Upper lobe of right lung (tissue), 1 donor: ENCODE measurements around the gene IP6K2. TPM values are rescaled to one million over a fixed set of nuclear protein-coding genes. Genes with fewer than 3 reads are reported as not detected.

Source experiments
- ATAC-seq: fragments of 200-7000 bp; cut with Tn5 transposase; one replicate; pipeline ENCODE4 v1.9.1; 2020; ENCODE audit warnings: mild to moderate bottlenecking, moderate library complexity
- DNase-seq: peaks from one replicate; pipeline ENCODE4 v3.0.0-alpha.2; 2020
- H3K27ac ChIP-seq: fragments of 200-600 bp; one replicate; pipeline ENCODE4 v1.8.0; 2022
- H3K27me3 ChIP-seq: fragments of 200-600 bp; one replicate; pipeline ENCODE4 v1.8.0; 2022; ENCODE audit warnings: mild to moderate bottlenecking
- H3K36me3 ChIP-seq: fragments of 200-600 bp; one replicate; pipeline ENCODE4 v1.8.0; 2022
- H3K4me1 ChIP-seq: fragments of 200-600 bp; one replicate; pipeline ENCODE4 v1.8.0; 2022
- H3K4me3 ChIP-seq: fragments of 200-600 bp; one replicate; pipeline ENCODE4 v1.8.0; 2022; ENCODE audit warnings: mild to moderate bottlenecking
- H3K9me3 ChIP-seq: fragments of 200-600 bp; one replicate; pipeline ENCODE4 v1.8.0; 2022
- intact Hi-C: fragments of 100-400 bp; cut with DNase I; formaldehyde crosslinking; loops from one replicate; pipeline ENCODE4 v1.11.0; 2022
- total RNA-seq: library from RNA; stranded (reverse); fragmentation: NEBNext Ultra II Directional; extraction: Animal tissue kit (Norgen Biotek cat#: 25700); gene quantifications from one replicate; pipeline ENCODE4 v1.2.1, GENCODE V29; 2021
- TF ChIP-seq, protein P1 (sequence below): fragments of 200-600 bp; IDR thresholded peaks from one replicate; pipeline ENCODE4 v1.8.0; 2022; ENCODE audit warnings: antibody characterized with exemption
- donor health status: DM: no; HTN: yes; CAD: no; lungs with severe emphysema.

The IP6K2 gene
- total RNA-seq, 1 donor from 2014 or later = 44.2 TPM

DNA sequence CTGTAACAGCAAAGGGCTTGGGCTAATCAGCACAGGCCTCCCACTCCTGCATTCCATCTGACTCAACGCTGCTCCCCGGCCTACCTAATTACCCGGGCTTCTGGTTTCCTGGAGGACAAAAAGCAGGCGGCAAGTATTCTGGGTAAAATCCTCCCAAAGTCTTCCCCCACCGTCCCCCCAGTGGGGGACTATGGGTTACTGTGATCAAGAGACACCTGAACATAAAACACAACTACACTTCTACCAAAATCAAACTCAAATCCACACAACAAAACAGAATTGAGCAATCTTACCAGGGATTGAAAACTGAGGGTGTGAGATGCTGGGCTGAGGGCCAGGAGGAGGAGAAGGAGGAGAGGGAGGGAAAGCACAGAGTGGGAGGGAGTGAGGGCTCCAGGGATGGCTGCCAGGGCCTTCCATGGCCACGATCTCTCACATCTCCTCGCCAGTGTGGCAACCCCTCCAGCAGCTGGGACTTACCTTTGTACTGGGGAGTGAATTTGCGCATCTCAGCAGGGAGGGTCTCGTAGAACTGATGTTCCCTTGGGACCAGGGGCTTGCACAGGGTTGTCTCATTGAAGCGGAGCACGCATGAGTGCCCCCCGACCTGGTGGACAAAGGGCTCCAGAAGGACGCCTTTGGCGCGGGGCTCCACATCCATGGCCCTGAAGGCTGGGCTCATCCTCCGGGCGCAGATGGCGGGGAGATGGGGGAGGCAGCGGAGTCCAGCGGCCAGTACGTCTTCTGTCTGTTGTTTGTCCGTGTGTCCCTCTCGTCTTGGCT, 22.2 kb downstream of the IP6K2 start:
- Histone ChIP-seq H3K4me1 (peaks cover 11% of the 10 kb centered on the region), H3K27ac (peak overlapping the region; percentile 81), H3K4me3 (peak overlapping the region; percentile 35), H3K9me3 (no peaks in the 10 kb centered on the region), H3K27me3 (no peaks in the 10 kb centered on the region), H3K36me3 (peaks cover 77% of the 10 kb centered on the region)
- ATAC-seq = peak; percentile 86
- intact Hi-C loops = no loop called here
- peak; percentile 80 for DNase-seq
- TF ChIP-seq, protein P1, sequence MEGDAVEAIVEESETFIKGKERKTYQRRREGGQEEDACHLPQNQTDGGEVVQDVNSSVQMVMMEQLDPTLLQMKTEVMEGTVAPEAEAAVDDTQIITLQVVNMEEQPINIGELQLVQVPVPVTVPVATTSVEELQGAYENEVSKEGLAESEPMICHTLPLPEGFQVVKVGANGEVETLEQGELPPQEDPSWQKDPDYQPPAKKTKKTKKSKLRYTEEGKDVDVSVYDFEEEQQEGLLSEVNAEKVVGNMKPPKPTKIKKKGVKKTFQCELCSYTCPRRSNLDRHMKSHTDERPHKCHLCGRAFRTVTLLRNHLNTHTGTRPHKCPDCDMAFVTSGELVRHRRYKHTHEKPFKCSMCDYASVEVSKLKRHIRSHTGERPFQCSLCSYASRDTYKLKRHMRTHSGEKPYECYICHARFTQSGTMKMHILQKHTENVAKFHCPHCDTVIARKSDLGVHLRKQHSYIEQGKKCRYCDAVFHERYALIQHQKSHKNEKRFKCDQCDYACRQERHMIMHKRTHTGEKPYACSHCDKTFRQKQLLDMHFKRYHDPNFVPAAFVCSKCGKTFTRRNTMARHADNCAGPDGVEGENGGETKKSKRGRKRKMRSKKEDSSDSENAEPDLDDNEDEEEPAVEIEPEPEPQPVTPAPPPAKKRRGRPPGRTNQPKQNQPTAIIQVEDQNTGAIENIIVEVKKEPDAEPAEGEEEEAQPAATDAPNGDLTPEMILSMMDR = no peak

DNA sequence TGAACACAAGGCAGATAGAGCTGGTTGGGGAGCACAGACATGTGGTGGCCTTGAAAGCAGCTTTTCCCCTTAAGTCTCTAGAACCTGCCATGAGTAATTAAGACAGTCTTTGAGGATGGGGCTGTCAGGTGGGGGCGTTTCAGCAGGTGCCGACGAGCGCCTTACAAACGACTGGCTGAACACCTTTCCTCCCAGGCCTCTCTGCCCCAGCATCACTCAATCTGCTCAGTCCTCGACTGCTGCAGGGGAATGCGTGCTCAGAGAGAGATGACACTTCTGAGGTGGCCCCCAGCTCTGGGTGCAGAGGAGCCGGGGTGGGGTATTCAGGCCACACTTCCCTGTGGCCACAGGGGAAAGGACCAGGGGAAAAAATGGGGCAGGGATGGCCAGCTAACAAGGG, 23.2 kb downstream of the IP6K2 start:
- ATAC-seq (no peak), DNase-seq (peak; percentile 42)
- H3K4me1 ChIP-seq = peaks cover 11% of the 10 kb centered on the region
- H3K4me3 ChIP-seq = peak overlapping the region; percentile 35
- TF ChIP-seq, protein P1 = no peak
- H3K27me3 ChIP-seq = no peaks in the 10 kb centered on the region
- H3K36me3 ChIP-seq = peaks cover 78% of the 10 kb centered on the region
- H3K27ac ChIP-seq = peak overlapping the region; percentile 81
- intact Hi-C loops = no loop called here
- no peaks in the 10 kb centered on the region for H3K9me3 ChIP-seq

DNA sequence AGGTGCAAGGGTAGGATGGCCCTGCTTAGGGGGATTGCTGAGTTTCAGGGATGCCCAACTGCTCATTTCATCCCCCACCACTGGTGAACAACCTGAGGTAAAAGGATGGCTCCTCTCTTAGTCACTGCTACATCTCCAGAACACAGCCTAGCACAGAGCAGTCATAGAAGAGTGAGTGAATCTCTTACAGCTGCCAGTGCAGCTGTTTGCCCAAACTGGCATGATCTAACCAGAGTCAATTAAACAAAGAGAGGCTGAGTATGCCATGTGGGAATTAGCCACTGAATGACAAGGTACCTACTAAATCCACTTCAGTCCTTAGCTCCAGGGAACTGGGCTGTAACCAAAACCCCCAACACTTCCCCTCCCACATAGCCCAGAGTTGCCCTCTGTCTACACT, 24.5 kb downstream of the IP6K2 start:
- H3K9me3 ChIP-seq = no peaks in the 10 kb centered on the region
- ATAC-seq (no peak), DNase-seq (peak; percentile 13)
- TF ChIP-seq, protein P1 = no peak
- peaks cover 11% of the 10 kb centered on the region for H3K4me1 ChIP-seq
- intact Hi-C loops = no loop called here
- no peak overlapping the region for H3K27ac ChIP-seq
- H3K27me3 ChIP-seq = no peaks in the 10 kb centered on the region
- H3K4me3 ChIP-seq = no peak overlapping the region
- peaks cover 79% of the 10 kb centered on the region for H3K36me3 ChIP-seq

DNA sequence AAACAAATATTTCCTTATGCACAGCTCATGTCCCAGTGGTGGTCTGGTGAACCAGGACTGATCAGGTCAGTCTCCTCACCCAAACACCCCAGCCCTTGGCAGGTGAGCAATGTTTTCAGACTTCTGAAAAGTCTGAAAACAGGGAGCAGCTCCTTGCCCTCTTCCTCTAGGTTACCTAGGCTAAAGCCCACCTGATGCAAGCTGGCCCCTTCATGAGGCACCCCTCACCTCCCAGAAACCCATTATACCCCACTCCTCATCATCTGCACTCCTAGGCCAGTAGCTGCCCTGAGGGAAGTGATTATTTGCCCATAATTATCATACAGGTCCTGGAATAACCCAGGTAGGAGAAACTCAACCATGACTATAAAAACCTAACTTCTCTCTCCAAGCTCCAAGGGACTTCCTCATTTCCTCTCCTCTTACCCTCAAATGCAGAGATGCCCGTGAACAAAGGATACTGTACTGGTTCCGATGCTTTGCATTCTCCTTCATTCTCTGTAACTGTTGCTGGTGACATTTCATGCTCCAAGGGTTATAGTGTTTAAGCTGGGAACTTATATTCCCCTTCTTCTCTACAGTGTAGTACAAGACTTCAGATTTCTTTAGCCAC, 26.1 kb downstream of the IP6K2 start:
- TF ChIP-seq, protein P1 = no peak
- no peak overlapping the region for H3K27ac ChIP-seq

DNA sequence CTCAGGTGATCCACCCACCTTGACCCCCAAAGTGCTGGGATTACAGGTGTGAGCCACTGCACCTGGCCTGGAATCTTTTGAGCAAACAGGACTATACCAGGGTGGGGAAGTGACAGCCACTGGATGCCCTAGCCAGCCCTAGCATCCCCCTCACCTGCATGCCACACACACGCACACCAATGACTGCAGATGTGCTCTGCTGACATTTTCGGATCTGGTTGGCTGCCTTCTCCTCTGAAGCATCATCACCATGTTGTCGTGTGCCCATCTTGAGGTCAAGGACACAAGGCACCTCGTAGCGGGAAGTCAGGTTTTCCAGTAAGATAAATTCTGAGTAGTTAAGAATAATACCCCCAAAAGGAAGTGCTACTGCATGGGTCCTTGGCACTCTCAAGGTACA, 27.6 kb downstream of the IP6K2 start:
- intact Hi-C loops = no loop called here
- Histone ChIP-seq H3K9me3 (no peaks in the 10 kb centered on the region), H3K36me3 (peaks cover 73% of the 10 kb centered on the region), H3K4me1 (peaks cover 17% of the 10 kb centered on the region), H3K27me3 (no peaks in the 10 kb centered on the region), H3K27ac (no peak overlapping the region), H3K4me3 (no peak overlapping the region)
- TF ChIP-seq, protein P1 = no peak
- ATAC-seq = no peak
- peak; percentile 46 for DNase-seq

More for the DNA sequence above, 26.1 kb downstream of the IP6K2 start:
- Histone ChIP-seq H3K4me3 (no peak overlapping the region), H3K4me1 (peaks cover 18% of the 10 kb centered on the region), H3K27me3 (no peaks in the 10 kb centered on the region), H3K9me3 (no peaks in the 10 kb centered on the region), H3K36me3 (peaks cover 83% of the 10 kb centered on the region)
- no peak for ATAC-seq
- DNase-seq = no peak
- intact Hi-C loops = no loop called here
